GM18508 (cell line): ENCODE results near the gene APOF.
A peak's percentile ranks its signal among the peaks of the same experiment; 100 is the strongest.
"Not testable (repeated sequence)": the region's sequence is repeated elsewhere in the genome, so short reads cannot be mapped to it uniquely, and the experiment has no call there.

Experiments
- ATAC-seq: cut with Tn5 transposase; IDR thresholded peaks from one replicate; pipeline ENCODE4 v1.9.1; 2021; ENCODE audit warnings: moderate number of reproducible peaks; ENCODE audit not compliant: insufficient read depth, unreplicated experiment

The APOF gene

GRCh38 chr12:56374726-56375597 is 12.3 kb upstream of the APOF start:
- no peak for ATAC-seq

- ATAC-seq, result no peak
Measured at GRCh38 chr12:56373515-56373914, 10.9 kb upstream of the APOF start.

GRCh38 chr12:56366948-56367347 is 4.3 kb upstream of the APOF start:
- no peak for ATAC-seq

GRCh38 chr12:56361487-56362129 is 1.0 kb downstream of the APOF start:
- ATAC-seq, result no peak

GRCh38 chr12:56359851-56360767 is 2.5 kb downstream of the APOF start, which contains the start of gene STAT2:
Gene STAT2, minus strand, starts transcription at chr12:56360107. Its CDS starts 3,536 bp downstream, at chr12:56356571.
- peak; percentile 86 for ATAC-seq

GRCh38 chr12:56358836-56359532 is 3.7 kb downstream of the APOF start:
- no peak for ATAC-seq

- ATAC-seq, result no peak
Measured at GRCh38 chr12:56351325-56351724, 11.3 kb downstream of the APOF start.

GRCh38 chr12:56350662-56351061 is 12.0 kb downstream of the APOF start:
- no peak for ATAC-seq

GRCh38 chr12:56348776-56349175 is 13.9 kb downstream of the APOF start:
- no peak for ATAC-seq

GRCh38 chr12:56347255-56347654 is 15.4 kb downstream of the APOF start:
- ATAC-seq, result not testable (repeated sequence)

GRCh38 chr12:56346675-56347074 is 16.0 kb downstream of the APOF start:
- ATAC-seq, result no peak

GRCh38 chr12:56342290-56342689 is 20.4 kb downstream of the APOF start:
- not testable (repeated sequence) for ATAC-seq

- ATAC-seq, result no peak
Measured at GRCh38 chr12:56341616-56342015, 21.0 kb downstream of the APOF start.

- no peak for ATAC-seq
Measured at GRCh38 chr12:56339158-56339422, 23.6 kb downstream of the APOF start.

GRCh38 chr12:56338308-56339157 is 24.1 kb downstream of the APOF start, which contains the start of gene IL23A:
Gene IL23A, plus strand, starts transcription at chr12:56338884. Its CDS starts 161 bp downstream, at chr12:56339045.
- peak; percentile 38 for ATAC-seq

- ATAC-seq, result no peak
Measured at GRCh38 chr12:56337753-56338251, 24.9 kb downstream of the APOF start.

GRCh38 chr12:56336361-56337167 is 26.1 kb downstream of the APOF start:
- ATAC-seq, result no peak

- ATAC-seq, result not testable (repeated sequence)
Measured at GRCh38 chr12:56335527-56335926, 27.1 kb downstream of the APOF start.
